ENCODE data around the gene SYCE1L.
"Not testable (repeated sequence)": the region's sequence is repeated elsewhere in the genome, so short reads cannot be mapped to it uniquely, and the experiment has no call there.

Gene SYCE1L

GRCh38 chr16:77197747-77198146 is 1.5 kb upstream of the SYCE1L start:
- DNase-seq (ENCODE audit: low spot score): no peak

- DNase-seq (ENCODE audit: low spot score): no peak
These were observed 7.3 kb downstream of the SYCE1L start for GRCh38 chr16:77206533-77206932.

DNA sequence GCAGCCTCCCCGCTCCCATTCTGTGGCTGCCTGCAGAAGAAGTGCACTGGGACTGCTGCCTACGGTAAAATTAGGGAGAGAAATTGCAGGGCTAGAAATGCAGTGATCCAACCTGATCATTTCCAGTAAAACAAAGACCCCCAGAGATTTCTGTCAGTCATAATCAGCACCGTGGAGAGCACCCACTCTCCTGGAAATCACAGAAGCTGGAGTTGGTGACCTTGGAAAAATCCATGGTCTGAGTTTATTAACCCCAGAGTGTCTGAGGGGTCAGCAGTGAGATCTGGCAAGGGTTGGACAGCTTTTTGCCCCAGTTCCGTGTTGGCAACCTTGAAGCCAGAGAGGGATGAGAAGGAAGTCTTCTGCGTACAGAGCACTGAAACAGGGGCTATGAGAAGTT is 7.8 kb downstream of the SYCE1L start:
- DNase-seq (ENCODE audit: low spot score): no peak

DNA sequence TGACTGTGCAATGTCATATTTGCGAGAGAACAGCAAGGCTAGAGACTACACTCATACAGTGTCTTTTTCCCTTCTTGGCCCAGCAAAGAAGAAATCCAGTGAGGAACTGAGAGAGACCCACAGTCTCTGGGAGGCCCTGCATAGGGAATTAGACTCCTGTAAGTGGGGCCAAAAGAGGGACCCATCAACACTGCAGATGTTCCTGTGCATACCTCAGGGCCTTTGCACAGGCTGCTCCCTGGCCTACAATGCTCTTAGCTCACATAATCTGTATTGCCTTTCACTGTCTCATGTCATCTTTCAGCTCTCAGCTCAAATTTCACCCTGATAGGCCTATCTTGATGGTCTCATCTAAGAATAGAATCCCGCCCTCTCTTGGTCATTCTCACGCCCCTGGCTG is 9.2 kb downstream of the SYCE1L start:
- DNase-seq (ENCODE audit: low spot score): no peak

DNA sequence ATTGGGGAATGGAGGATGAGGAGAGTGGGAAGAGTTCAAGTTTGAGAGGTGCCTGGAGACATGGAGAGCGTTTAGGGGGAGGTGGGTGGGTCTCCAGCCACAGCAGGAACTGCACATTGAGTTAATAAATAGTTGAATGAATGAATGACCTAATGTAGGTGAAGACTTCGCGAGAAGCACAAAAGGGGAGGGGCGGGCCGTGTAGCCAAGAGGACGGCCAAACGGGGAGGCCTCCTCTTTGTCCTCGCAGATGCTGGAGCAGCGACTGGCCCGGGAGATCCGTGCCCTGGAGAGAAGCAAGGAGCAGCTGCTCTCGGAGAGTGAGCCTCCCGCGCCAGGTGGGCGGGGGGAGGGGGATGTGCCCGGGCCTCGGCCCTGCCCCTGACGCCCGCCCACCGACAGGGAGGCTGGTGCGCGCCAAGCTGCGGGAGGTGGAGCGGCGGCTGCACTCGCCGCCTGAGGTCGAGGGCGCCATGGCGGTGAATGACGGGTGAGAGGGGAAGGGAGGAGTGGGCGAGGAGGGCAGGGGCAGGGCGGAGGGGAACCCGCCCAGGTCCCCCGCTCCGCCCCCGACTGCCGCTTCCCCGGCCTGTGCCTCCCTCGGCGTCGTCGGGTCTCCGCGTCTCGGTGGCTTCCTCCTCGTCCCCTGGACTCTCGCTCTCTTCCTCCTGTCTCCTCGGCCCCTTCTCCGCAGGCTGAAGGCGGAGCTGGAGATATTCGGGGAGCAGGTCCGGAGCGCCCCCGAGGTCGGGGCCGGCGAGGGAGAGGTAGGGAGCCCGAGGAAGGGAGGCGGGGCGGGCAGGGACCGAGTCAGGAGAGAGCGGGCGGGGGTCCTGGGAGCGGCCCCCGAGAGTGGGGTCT is 12.9 kb downstream of the SYCE1L start:
- DNase-seq (ENCODE audit: low spot score): no peak

DNA sequence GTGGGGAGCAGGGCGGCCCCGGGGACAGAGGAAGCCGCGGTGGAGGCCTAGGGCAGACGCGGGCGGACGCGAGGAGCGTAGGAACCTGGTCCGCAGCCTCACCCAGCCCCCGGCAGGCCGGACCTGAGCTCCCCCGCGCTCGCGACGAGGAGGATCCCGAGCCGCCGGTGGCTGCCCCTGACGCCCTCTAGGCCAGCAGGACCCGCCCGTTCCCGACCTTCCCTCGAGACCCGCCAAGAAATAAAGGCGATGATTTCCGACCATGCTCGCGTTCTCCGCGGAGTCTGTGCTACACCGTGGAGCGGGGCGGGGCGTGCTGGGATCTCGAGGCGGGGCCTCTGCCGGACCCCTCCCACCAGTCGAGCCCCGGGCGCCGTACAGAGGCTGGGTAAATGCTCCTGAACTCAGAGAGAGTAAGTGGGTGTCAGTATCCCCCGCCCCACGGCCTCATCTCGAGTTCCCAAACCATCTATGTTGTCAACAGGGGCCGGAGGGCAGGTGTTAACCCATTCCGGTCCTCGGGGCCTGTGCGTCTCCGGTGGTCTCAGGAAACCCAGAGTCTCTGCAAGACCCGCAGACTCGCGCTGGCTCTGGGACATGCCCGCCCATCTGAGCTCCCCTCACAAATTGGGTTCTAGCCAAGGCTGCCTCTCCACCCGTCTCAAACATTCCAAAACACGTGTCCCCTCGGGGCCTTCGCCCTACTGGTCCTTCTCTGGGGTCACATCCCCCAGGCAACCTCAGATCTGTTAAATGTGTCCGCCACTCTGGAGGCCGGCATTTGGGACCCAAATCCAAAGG is 13.7 kb downstream of the SYCE1L start:
- DNase-seq (ENCODE audit: low spot score): no peak

DNA sequence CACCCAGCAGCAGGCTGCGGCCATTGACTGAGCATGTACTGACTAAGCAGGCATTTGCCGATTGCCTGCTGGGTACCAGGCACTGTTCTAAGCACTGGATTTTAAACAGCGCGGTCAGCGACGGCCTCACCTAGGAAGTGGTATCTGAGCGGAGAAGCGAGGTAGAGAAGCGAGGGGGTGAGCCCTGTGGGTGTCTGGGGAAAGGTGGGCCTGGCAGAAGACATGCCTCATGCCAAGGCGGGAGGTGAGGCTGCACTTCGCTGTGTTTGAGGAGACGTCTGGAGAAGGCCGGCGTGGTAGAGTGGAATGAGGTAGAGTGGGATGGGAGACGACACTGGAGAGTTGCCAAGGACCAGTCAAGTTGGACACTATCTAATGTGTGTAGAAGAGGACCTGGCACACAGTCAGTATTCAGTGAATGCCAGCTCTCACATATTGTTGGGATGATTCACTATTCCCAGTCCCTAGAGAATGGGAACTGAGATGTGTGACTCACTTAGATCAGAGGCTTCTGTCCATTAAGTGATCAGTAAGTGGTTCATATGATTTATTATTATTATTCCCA is 14.4 kb downstream of the SYCE1L start:
- DNase-seq (ENCODE audit: low spot score): peak; percentile 90

DNA sequence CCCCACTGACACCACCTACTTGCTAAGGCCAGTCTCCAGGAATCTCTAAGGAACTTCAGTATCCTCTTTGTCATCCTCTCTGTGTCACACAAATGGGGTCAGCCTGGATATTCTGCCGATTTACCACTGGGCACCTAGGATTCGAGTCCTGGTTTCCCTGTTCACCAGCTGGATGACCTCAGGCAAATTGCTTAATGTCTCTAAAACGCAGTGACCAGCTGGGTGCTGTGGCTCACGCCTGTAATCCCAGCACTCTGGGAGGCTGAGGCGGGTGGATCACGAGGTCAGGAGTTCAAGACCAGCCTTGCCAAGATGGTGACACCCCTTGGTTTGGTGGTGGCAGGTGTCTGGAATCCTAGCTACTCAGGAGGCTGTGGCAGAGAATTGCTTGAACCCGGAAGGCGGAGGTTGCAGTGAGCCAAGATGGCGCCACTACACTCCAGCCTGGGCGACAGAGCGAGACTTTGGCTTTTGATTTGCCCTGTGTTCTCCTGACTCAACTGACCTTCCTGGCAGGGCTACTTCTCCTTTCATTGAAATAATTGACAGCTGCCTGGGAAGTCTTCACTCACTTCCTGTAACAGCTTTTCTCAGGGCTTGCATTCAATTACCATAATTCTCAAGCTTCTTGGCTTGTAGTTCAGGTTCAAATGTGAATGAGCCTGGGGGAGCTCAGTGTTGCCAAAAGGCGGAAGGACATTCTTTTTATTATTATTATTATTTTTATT is 15.4 kb downstream of the SYCE1L start:
- DNase-seq (ENCODE audit: low spot score): no peak

DNA sequence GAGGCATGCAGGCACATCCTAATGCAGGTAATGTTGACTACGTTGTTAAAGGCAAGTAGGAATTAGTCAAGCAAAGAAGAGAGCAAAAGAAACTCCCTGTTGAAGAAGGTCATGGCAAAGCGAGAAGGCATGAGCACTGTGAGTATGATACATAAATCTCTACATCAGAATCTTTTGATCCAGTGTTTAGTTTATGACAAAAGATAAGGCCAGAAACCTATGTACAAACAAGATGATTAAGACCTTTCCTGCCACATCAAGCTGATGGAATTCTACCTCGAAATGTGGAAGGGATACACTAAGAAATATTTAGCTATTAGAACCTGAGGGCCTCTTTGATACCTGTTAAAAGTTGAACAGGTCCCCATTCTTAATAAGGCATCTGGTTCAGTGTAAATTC is 20.2 kb downstream of the SYCE1L start:
- DNase-seq (ENCODE audit: low spot score): no peak

DNA sequence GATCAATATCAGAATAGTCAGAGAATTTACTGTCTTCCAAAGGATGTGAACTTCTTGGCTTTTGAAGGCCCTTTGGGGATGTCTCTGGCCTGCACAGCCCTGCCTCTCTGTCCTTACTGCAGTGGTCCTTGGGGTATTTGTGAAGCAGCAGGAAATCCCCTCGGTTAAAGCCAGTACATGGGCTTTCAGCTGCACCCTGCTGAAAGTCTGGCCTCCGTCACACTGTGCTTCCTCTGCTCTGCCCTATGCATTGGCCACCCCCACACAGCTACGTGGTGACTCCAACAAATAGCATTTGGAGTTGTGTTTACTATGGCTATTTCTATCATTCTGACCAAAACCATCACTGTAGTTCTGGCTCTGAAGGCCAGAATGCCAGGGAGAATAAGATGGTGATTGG is 21.2 kb downstream of the SYCE1L start:
- no peak for DNase-seq (ENCODE audit: low spot score)

- DNase-seq (ENCODE audit: low spot score): no peak
These were observed 22.3 kb downstream of the SYCE1L start for GRCh38 chr16:77221482-77221881.

- no peak for DNase-seq (ENCODE audit: low spot score)
These were observed 24.0 kb downstream of the SYCE1L start for GRCh38 chr16:77223184-77223583.

- no peak for DNase-seq (ENCODE audit: low spot score)
These were observed 26.0 kb downstream of the SYCE1L start for GRCh38 chr16:77225182-77225581.

DNA sequence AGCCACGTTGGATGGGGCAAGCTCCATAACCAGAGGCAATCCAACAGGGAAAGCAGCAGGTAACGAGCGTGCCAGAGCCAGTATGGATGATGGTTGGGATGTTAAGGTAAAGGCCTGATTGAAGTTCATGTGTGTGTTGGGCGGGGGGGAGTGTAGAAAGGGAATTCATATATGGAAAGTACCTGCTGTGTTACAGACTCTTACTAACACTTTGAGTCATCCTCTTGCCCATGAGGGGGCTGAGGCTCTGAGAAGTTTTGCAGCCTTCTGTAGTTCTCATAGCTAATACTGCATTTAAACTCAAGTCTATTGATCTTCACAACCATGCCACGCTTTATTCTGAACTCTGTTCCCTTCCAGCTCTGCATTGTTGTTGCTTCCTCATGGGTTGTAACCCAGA is 28.5 kb downstream of the SYCE1L start:
- DNase-seq (ENCODE audit: low spot score): no peak

DNA sequence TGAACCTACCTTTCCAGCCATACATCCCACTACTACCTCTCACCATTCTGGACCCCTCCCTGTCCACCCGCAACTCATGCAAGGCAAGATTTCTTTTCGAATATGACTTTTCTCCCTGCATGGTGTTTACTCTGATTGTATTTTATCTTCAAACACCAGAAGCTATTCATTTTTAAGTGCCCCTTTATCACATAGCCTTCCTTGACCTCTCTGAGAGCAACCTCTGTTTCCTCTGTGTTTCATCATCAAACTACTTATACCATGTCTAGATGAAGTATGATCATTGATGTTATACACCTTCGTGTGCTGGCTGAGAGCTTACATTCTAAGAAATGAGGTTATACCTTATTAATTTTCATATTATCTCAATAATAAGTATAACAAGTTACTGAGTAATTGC is 31.8 kb downstream of the SYCE1L start:
- no peak for DNase-seq (ENCODE audit: low spot score)

- DNase-seq (ENCODE audit: low spot score): no peak
These were observed 34.8 kb downstream of the SYCE1L start for GRCh38 chr16:77233799-77234519.

DNA sequence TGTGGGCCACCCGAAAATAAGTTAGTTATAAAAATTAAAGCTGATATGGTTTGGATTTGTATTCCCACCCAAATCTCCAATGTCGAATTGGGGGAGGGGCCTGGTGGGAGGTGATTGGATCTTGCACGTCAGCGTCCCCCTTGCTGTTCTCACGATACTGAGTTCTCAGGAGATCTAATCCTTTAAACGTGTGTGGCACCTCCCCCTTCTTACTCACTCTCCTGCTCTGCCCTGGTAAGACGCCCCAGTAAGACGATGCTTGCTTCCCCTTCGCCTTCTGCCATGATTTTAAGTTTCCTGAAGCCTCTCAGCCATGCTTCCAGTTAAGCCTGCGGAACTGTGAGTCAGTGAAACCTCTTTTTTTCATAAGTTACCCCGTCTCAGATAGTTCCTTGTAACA is 35.4 kb downstream of the SYCE1L start:
- DNase-seq (ENCODE audit: low spot score): no peak

- peak; percentile 66 for DNase-seq (ENCODE audit: low spot score)
These were observed 36.9 kb downstream of the SYCE1L start for GRCh38 chr16:77236063-77236511.

DNA sequence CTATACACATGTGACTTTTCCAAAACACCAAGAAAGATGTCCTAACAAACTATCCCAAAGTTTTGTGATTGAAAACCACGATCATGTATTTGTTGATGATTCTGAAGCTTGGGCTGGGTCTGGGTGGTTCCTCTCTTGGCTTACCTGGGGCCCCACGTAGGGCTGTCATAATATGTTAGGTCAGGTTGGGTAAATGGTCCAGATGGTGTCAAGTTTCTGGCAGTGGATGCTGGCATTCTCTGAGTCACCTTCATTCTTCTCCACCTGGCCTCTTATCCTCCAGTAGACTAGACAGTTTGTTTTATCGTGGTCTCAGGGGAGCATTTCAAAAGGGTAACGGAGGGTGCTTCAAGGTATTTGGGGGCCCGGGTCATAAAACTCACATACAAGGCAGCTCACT is 39.4 kb downstream of the SYCE1L start:
- no peak for DNase-seq (ENCODE audit: low spot score)

- DNase-seq (ENCODE audit: low spot score): not testable (repeated sequence)
These were observed 43.3 kb downstream of the SYCE1L start for GRCh38 chr16:77242471-77242870.

DNA sequence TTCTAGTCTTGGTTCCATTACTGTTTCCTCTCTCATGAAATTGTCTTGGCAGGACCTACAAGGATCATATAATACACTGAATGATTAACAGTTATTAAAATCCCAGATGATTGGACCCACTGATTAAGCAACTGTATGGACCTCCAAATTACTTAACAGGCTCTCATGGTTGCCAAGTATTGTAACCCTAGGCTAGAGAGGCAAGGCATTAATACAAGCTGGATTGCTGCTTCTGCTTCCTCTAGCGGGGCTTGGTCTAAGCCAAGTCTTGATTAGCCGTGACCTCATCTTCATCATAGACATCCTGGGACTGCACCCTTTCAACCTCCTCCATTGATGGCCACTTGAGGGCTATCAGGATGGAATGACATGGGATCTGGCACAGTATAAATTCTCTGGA is 46.9 kb downstream of the SYCE1L start:
- no peak for DNase-seq (ENCODE audit: low spot score)

GRCh38 chr16:77250400-77250799 is 51.2 kb downstream of the SYCE1L start:
- no peak for DNase-seq (ENCODE audit: low spot score)

Data from COLO829 (cell line).